Aorta (tissue), 5 donors: ENCODE data around the gene E2F3. TPM values are rescaled to one million over a fixed set of nuclear protein-coding genes. Genes with fewer than 3 reads are reported as not detected.

Experiments used
- ATAC-seq: fragments of 200-7000 bp; cut with Tn5 transposase; one replicate; pipeline ENCODE4 v1.9.1; 2022; ENCODE audit warnings: moderate library complexity; ENCODE audit not compliant: low FRiP score
- DNase-seq, 2 donors: peaks; one replicate each; pipeline ENCODE4 v3.0.0-alpha.2; 2020
- H3K27ac ChIP-seq, 2 donors: one replicate each; pipeline ENCODE4 v1.5.1; 2013; ENCODE audit warnings: low read length in 2 of 2, mild to moderate bottlenecking in 2 of 2, moderate library complexity in 2 of 2, control low read depth in 1 of 2, inconsistent platforms in 1 of 2, low read depth in 1 of 2
- H3K27me3 ChIP-seq, 2 donors: one replicate each; pipeline ENCODE4 v1.6.1; 2013; ENCODE audit warnings: control low read depth in 1 of 2, low read length in 1 of 2, mild to moderate bottlenecking in 1 of 2, moderate library complexity in 1 of 2; ENCODE audit not compliant: insufficient read depth in 2 of 2, control insufficient read depth in 1 of 2
- H3K36me3 ChIP-seq, 2 donors: one replicate each; pipeline ENCODE4 v1.6.1; 2013; ENCODE audit warnings: control low read depth in 1 of 2, low read length in 1 of 2, mild to moderate bottlenecking in 1 of 2; ENCODE audit not compliant: insufficient read depth in 2 of 2, control insufficient read depth in 1 of 2
- H3K4me1 ChIP-seq, 2 donors: one replicate each; pipeline ENCODE4 v1.6.1; 2013; ENCODE audit warnings: low read length in 2 of 2, control low read depth in 1 of 2, mild to moderate bottlenecking in 1 of 2, moderate library complexity in 1 of 2; ENCODE audit not compliant: insufficient read depth in 2 of 2, control insufficient read depth in 1 of 2
- H3K4me3 ChIP-seq, 2 donors: one replicate each; pipeline ENCODE4 v1.5.1; 2013; ENCODE audit warnings: low read length in 2 of 2, control low read depth in 1 of 2, mild to moderate bottlenecking in 1 of 2
- H3K9me3 ChIP-seq: one replicate; pipeline ENCODE4 v1.6.1; 2013; ENCODE audit warnings: mild to moderate bottlenecking, low read length; ENCODE audit not compliant: control insufficient read depth
- WGBS, 2 donors: extraction: QIAGEN DNeasy Blood & Tissue Kit; methylation state at CpG; one replicate each; pipeline ENCODE4 v1.1.7; 2013; 5-methylcytosine and 5-hydroxymethylcytosine counted together
- intact Hi-C, 2 donors: fragments of 100-400 bp; cut with DNase I; formaldehyde crosslinking; loops; one replicate each; pipeline versions ENCODE4 v1.14.2 to v1.15.0; 2022
- polyA plus RNA-seq, 2 donors: library from polyadenylated mRNA; stranded (reverse); fragments of 200-250 nt; gene quantifications; one replicate each; pipeline ENCODE4 v1.2.3, GENCODE V29; 2013
- total RNA-seq, 2 donors: library from RNA; stranded (reverse); fragmentation: NEBNext Ultra II Directional; extraction: Animal tissue kit (Norgen Biotek cat#: 25700); gene quantifications; one replicate each; pipeline ENCODE4 v1.2.1, GENCODE V29; 2021
- donor health status: healthy with polysubstance abuse.
- donor health status: Bipolar disorder and iron deficiency.
- donor health status: DM: no; HTN: no; CAD: no.
- donor health status: DM: no; HTN: no; CAD: no.
- donor health status: DM: yes; HTN: yes; CAD: no.

The E2F3 gene
- total and polyA plus RNA-seq, 4 donors, result 3.3 to 15.5 (median 10.2) TPM

GRCh38 chr6:20474874-20475542 is 73.3 kb downstream of the E2F3 start:
- H3K27ac ChIP-seq, result no peak overlapping the region
- ATAC-seq, result no peak
- H3K36me3 ChIP-seq, result no peaks in the 10 kb centered on the region
- DNase-seq, result no peak
- no peaks in the 10 kb centered on the region for H3K27me3 ChIP-seq
- intact Hi-C loops, result no loop called here
- H3K9me3 ChIP-seq, result no peaks in the 10 kb centered on the region
- WGBS, 2 donors, result 95% methylated on average over 7 of the region's 7 CpGs
- H3K4me1 ChIP-seq, result no peaks in the 10 kb centered on the region
- H3K4me3 ChIP-seq, result no peak overlapping the region

DNA sequence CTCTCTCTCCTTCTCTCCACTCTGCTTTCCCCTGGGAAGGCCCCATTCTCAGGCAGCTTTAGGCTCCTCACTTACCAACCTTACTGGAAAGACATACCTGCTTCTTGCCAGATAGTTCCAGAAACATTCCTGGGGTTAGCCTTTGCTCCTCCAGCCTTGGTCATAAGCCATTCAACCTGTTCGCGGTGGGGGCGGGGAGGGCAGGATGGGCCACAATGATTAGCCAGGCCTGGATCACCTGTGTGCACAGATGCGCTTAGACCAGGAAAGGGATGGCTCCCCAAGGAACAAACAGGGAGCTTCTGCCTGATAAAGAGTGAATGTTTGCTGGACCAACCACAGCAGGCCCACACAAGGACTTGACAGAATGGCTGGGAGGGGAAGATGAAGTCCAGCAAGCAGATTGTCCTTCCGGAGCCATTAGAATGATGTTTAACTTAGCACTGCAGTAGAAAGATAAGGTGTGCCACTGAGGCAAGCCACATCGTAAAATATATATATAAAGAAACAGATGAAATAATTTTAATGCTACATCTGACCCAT is 74.9 kb downstream of the E2F3 start:
- H3K36me3 ChIP-seq, result peaks cover 0 to 1% of the 10 kb centered on the region in 2 donors
- 95 to 98% methylated on average over 6 of the region's 6 CpGs for WGBS, 2 donors
- intact Hi-C loops, result no loop called here

GRCh38 chr6:20477485-20477884 is 75.8 kb downstream of the E2F3 start:
- DNase-seq (no peak), ATAC-seq (no peak)
- no peaks in the 10 kb centered on the region for H3K9me3 ChIP-seq
- H3K36me3 ChIP-seq, result peaks cover 0 to 1% of the 10 kb centered on the region in 2 donors
- WGBS, 2 donors, result 97 to 98% methylated on average over 2 of the region's 2 CpGs
- H3K27me3 ChIP-seq, result no peaks in the 10 kb centered on the region
- no peak overlapping the region for H3K4me3 ChIP-seq
- H3K27ac ChIP-seq, result no peak overlapping the region
- no peaks in the 10 kb centered on the region for H3K4me1 ChIP-seq
- intact Hi-C loops, result no loop called here

More for the DNA sequence above, 74.9 kb downstream of the E2F3 start:
- no peaks in the 10 kb centered on the region for H3K9me3 ChIP-seq
- ATAC-seq (no peak), DNase-seq (no peak)
- no peaks in the 10 kb centered on the region for H3K27me3 ChIP-seq
- H3K4me3 ChIP-seq, result no peak overlapping the region
- H3K4me1 ChIP-seq, result no peaks in the 10 kb centered on the region
- no peak overlapping the region for H3K27ac ChIP-seq

GRCh38 chr6:20479060-20479459 is 77.4 kb downstream of the E2F3 start:
- H3K36me3 ChIP-seq, result peaks cover 1 to 5% of the 10 kb centered on the region in 2 donors
- DNase-seq (no peak), ATAC-seq (no peak)
- H3K27ac ChIP-seq, result no peak overlapping the region
- H3K9me3 ChIP-seq, result no peaks in the 10 kb centered on the region
- intact Hi-C loops, result no loop called here
- no peak overlapping the region for H3K4me3 ChIP-seq
- H3K27me3 ChIP-seq, result no peaks in the 10 kb centered on the region
- 68 to 72% methylated on average over 5 of the region's 5 CpGs for WGBS, 2 donors
- H3K4me1 ChIP-seq, result no peaks in the 10 kb centered on the region

DNA sequence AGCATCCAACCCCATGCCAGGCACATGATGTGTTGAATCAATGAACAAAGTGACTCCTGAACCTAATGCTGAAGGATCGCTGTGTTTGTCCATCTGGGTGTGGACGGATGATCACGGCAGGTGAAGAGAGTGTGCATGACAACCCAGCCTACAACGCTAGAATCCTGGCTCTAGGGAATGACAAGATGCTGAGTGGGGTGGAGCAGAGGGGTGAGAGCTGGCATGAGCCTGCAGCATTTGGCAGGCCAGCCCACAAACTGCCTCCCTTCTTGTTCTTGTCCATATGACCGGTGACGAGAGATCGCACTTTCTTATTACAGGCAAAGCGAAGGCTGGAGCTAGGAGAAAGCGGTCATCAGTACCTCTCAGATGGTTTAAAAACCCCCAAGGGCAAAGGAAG is 77.8 kb downstream of the E2F3 start:
- 81 to 88% methylated on average over 9 of the region's 9 CpGs for whole genome bisulfite sequencing, 2 donors
- Histone ChIP-seq H3K4me1 (no peaks in the 10 kb centered on the region), H3K27ac (no peak overlapping the region), H3K36me3 (peaks cover 1 to 5% of the 10 kb centered on the region in 2 donors), H3K9me3 (no peaks in the 10 kb centered on the region), H3K27me3 (no peaks in the 10 kb centered on the region), H3K4me3 (no peak overlapping the region)
- intact Hi-C loops, result no loop called here
- DNase-seq, result no peak
- no peak for ATAC-seq

DNA sequence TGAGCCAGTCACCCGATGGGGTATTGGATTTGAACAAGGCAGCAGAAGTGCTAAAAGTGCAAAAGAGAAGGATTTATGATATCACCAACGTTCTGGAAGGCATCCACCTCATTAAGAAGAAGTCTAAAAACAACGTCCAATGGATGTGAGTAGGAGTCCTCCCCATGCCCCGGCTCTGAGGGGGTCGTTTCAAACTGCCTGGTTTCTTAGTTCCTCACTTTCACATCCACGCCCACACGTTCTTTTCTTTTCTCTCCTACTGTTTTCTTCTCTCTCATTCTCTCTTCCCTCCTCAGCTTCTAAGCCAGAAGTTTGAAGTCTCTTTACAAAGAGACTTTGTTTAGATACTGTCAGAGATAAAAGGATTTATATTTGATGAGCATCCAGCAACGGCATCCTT is 79.6 kb downstream of the E2F3 start:
- Histone ChIP-seq H3K36me3 (peaks cover 1 to 5% of the 10 kb centered on the region in 2 donors), H3K27ac (no peak overlapping the region), H3K4me3 (no peak overlapping the region), H3K4me1 (no peaks in the 10 kb centered on the region), H3K27me3 (no peaks in the 10 kb centered on the region), H3K9me3 (no peaks in the 10 kb centered on the region)
- DNase-seq (no peak), ATAC-seq (no peak)
- 74 to 75% methylated on average over 8 of the region's 8 CpGs for WGBS, 2 donors
- intact Hi-C loops, result no loop called here

DNA sequence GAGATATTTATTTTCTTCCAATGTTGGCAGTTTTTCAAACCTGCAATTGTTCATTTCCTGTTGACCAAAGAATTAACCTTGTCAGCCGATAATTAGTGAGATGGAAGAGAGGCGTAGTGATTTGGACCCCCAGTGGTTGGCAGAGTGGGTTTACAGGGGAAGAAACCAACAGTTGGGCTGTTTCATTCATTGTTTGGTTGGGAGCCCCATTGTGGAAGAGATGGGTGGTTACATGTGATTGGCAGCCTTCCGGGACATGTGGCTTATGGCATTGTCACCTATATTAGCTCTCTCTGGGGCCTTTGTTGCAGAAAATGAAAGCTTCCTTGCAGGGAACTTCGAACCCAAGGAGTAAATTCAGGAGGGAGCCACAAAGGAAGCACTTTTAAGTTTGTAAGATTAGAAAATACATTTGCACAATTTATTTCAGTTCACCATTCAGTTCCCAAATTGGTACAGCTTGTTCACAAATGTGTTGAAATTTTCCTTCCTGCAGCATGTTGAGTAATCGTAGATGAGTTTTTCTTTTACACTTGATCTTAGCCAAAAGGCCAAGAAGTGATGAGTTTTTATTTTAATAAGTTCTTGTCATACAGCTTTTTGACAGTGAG is 82.3 kb downstream of the E2F3 start:
- ATAC-seq (no peak), DNase-seq (no peak)
- 94 to 95% methylated on average over 5 of the region's 5 CpGs for WGBS, 2 donors
- H3K36me3 ChIP-seq, result peaks cover 1 to 8% of the 10 kb centered on the region in 2 donors
- intact Hi-C loops, result no loop called here
- H3K9me3 ChIP-seq, result no peaks in the 10 kb centered on the region
- no peak overlapping the region for H3K27ac ChIP-seq
- no peaks in the 10 kb centered on the region for H3K27me3 ChIP-seq
- no peaks in the 10 kb centered on the region for H3K4me1 ChIP-seq
- no peak overlapping the region for H3K4me3 ChIP-seq

- no peak overlapping the region for H3K27ac ChIP-seq
- no peaks in the 10 kb centered on the region for H3K9me3 ChIP-seq
- ATAC-seq (no peak), DNase-seq (no peak)
- whole genome bisulfite sequencing, 2 donors, result 95 to 97% methylated on average over 4 of the region's 4 CpGs
- H3K27me3 ChIP-seq, result no peaks in the 10 kb centered on the region
- intact Hi-C loops, result no loop called here
- H3K36me3 ChIP-seq, result peaks cover 0 to 13% of the 10 kb centered on the region in 2 donors
- H3K4me3 ChIP-seq, result no peak overlapping the region
- H3K4me1 ChIP-seq, result no peaks in the 10 kb centered on the region
Measured at GRCh38 chr6:20486641-20487040, 85.0 kb downstream of the E2F3 start.
